ENCODE measurements around the gene HOXD12.

DNA sequence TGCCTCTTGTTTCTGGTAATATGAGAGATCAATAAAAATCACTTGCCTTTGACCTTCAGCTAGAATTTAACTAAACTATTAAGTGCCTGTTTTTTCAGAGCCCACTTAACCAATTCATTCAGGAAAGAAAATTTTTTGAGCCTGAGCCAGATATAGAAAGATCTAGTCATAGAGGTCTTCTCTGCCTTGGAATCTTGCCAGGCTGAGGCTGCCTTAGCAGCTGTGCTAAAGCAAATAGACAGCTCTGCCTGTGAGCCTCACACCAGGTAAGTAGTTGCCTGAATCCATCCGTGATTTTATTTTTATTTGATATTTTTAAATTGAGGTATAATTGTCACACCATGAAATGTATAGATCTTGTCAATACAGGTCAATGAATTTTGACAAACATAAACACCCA lies 43.2 kb upstream of the HOXD12 start:
- TF ChIP-seq, protein P1, sequence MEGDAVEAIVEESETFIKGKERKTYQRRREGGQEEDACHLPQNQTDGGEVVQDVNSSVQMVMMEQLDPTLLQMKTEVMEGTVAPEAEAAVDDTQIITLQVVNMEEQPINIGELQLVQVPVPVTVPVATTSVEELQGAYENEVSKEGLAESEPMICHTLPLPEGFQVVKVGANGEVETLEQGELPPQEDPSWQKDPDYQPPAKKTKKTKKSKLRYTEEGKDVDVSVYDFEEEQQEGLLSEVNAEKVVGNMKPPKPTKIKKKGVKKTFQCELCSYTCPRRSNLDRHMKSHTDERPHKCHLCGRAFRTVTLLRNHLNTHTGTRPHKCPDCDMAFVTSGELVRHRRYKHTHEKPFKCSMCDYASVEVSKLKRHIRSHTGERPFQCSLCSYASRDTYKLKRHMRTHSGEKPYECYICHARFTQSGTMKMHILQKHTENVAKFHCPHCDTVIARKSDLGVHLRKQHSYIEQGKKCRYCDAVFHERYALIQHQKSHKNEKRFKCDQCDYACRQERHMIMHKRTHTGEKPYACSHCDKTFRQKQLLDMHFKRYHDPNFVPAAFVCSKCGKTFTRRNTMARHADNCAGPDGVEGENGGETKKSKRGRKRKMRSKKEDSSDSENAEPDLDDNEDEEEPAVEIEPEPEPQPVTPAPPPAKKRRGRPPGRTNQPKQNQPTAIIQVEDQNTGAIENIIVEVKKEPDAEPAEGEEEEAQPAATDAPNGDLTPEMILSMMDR (IDR thresholded peaks at IDR 0.05; ENCODE audit: low read depth, low read length): no peak
- no peak for TF ChIP-seq POLR2A (IDR thresholded peaks at IDR 0.05; ENCODE audit: extremely low read depth, insufficient read length)
- TF ChIP-seq, protein P2, sequence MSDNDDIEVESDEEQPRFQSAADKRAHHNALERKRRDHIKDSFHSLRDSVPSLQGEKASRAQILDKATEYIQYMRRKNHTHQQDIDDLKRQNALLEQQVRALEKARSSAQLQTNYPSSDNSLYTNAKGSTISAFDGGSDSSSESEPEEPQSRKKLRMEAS (IDR thresholded peaks at IDR 0.05; ENCODE audit: low read depth, low read length): no peak
